Head of caudate nucleus (tissue), 42 donors: ENCODE results near the gene MAP2K1.
"Not testable (repeated sequence)": the region's sequence is repeated elsewhere in the genome, so short reads cannot be mapped to it uniquely, and the experiment has no call there.

Experiments
- DNase-seq, 42 donors: peaks; one replicate each; pipeline versions ENCODE4 v3.0.0 to v3.0.0-alpha.2; 2020 to 2021; ENCODE audit warnings: mixed read lengths in 7 of 42
- intact Hi-C: fragments of 100-400 bp; cut with DNase I; formaldehyde crosslinking; loops from one replicate; pipeline ENCODE4 v1.15.0; 2022

Gene MAP2K1

DNA sequence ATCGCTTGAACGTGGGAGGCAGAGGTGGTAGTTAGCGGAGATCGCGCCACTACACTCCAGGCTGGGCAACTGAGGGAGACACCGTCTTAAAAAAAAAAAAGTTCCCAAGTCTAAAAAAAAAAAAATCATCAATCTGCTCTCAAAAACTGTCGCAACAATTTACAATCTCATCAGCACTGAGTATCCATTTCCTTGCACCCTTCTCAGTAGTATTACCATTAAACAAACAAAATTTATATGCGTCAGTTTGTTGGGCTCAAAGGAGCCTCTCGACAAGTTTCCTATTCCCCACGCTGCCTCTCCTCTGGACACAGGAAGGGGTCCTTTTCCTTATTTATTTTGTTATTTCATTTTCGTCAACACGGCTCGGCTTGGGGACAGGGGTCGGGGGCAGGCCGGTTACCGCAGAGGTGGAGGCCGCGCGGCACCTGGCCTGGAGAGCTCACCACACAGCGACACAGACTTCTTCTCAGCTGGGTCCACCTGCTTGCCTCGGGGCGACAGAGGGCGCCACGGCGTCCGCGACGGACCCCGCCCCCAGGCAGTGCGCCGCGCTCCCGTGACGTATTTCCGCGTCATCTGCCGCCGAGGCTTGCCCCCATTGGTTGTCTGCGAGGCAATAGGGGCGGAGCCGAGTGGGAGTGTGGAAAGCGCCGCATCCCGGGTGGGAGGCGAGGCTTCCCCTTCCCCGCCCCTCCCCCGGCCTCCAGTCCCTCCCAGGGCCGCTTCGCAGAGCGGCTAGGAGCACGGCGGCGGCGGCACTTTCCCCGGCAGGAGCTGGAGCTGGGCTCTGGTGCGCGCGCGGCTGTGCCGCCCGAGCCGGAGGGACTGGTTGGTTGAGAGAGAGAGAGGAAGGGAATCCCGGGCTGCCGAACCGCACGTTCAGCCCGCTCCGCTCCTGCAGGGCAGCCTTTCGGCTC, at the start of gene MAP2K1:
Gene MAP2K1 (plus strand): TSS at position 709 of the 920 bp plus-strand sequence. CDS start 436 bp downstream, outside the sequence.
- intact Hi-C loops, result loop anchor here (2.0 kb wide), 1 partner anchor 110 kb away; the partner anchor contains the start of gene SNAPC5

DNA sequence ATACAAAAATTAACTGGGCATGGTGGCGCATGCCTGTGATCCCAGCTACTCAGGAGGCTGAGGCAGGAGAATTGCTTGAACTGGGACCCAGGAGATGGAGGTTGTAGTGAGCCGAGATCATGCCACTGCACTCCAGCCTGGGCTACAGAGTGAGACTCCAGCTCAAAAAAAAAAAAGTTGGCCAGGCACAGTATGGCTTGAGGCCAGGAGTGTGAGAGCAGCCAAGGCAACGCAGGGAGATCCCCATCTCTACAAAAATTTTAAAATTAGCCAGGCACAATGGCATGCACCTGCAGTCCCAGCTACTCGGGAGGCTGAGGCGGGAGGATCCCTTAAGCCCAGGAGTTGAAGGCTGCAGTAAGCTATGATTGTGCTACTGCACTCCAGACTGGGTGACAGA, 38.2 kb upstream of the MAP2K1 start:
- DNase-seq, intact Hi-C loops: not testable (repeated sequence)

More for the DNA sequence above, at the start of gene MAP2K1:
- DNase-seq, result peak; percentile 94 to 99 (median 98)

DNA sequence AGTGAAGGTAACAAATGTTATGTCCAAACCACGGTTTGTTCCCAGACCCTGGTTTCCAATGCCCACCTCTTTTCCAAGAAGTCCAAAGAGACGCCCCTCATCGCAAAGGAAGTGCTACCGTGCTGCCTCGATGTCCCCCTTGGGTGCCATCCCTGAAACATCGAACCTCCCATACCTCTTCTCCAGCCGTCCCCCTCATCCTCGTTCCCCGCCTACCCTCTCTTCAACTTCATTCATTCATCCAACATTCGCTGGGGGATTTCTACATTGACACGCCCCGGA, 30.7 kb upstream of the MAP2K1 start:
- intact Hi-C loops, result no loop called here
- DNase-seq, result peak in 1 of 42 donors; percentile 42

DNA sequence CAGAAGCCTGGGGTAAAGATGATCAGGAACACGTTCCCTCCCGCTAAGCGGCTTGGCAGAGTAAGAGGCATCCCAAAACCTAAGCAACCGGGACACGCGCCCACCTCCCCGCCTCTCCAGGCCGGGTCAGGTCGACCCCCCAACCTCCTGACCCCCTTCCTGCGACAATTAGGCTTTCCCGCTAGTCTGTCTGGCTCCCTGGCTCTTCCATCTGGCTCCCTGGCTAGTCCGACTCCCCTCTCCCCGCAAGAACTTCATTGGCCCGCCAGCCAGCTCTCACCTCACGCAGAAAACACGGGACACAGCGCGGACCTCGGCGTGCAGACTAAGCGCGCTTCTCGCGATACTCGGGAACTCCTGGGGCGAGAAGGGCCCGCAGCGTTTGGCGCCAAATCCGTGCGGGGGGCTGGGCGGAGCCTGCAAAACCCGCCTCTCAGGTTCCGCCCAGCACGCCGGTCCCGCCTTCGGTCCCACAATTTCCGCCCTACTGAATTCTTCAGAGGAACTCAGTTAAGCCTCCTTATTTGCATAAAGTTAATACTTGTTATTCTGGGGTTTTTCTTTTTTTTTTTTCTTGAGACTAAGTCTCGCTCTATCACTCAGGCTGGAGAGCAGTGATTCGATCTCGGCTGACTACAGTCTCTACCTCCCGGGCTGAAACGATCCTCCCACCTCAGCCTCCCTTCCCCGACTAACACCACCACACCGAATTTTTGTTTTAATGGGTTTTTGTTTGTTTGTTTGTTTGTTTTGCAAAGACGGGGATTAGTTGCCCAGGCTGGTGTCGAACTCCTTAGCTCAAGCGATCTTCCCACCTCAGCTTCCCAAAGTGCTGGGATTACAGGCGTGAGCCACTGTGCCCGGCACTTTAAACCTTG, 30.1 kb upstream of the MAP2K1 start, which contains the start of gene TIPIN:
Gene TIPIN (minus strand): TSS at position 327 of the 878 bp plus-strand sequence. CDS start 3,738 bp downstream, outside the sequence.
- intact Hi-C loops, result no loop called here
- peak; percentile 82 to 96 (median 91) for DNase-seq

DNA sequence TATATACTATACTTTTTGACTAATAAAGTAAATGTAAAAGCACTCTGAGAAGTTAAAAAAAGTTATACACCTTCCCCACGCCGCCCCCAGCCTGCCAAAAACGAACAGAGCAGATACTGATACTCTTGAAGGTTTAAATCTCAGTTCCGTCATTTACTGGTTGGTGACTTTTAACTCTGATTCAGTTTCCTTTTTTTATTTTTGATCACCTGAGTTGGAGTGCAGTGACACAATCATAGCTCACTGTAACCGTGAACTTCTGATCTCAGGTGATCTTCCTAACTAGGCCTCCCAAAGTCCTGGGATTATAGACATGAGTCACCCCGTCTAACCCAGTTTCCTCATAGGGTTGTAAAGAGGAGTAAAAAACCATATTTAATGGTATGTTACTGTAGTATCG, 27.0 kb upstream of the MAP2K1 start:
- intact Hi-C loops, result no loop called here
- DNase-seq, result peak in 39 of 42 donors; percentile 8 to 75 (median 47)

DNA sequence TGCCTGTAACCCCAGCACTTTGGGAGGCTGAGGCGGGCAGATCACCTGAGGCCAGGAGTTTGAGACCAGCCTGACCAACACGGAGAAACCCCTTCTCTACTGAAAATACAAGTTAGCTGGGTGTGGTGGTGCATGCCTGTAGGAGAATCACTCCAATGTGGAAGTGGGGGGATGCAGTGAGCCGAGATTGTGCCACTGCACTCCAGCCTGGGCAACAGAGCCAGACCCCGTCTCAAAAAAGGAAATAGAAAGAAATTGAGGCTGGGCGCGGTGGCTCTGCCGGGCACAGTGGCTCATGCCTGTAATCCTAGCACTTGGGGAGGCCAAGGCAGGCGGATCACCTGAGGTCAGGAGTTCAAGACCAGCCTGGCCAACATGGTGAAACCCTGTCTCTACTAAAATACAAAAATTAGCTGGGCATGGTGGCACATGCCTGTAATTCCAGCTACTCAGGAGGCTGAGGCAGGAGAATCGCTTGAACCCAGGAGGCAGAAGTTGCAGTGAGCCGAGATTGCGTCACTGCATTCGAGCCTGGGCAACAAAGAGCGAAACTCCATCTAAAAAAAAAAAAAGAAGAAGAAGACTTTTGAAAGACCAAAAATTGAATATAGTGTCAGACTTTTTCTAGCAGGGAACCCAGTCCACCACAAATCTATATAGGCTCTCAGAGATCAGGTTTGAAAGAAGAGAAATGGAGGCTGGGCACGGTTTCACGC, 24.8 kb upstream of the MAP2K1 start:
- DNase-seq, intact Hi-C loops: not testable (repeated sequence)

DNA sequence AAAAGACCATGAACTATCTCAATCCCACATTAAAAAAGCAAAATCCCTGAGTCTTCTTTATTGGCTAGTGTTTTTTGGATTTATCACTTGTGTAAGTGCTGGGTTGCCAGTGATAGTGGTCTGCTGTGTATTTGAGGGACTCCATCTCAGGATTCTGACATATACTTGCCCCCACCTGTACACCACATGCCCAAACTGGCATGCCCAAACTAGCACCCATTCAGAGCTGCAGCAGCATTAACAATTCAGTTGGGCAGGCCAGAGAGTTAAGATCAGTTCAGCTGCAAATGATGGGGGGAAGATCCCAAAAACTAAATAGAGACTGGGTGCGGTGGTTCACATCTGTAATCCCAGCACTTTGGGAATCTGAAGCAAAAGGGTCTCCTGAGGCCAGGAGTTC, 23.9 kb upstream of the MAP2K1 start:
- DNase-seq, result no peak
- intact Hi-C loops, result no loop called here

DNA sequence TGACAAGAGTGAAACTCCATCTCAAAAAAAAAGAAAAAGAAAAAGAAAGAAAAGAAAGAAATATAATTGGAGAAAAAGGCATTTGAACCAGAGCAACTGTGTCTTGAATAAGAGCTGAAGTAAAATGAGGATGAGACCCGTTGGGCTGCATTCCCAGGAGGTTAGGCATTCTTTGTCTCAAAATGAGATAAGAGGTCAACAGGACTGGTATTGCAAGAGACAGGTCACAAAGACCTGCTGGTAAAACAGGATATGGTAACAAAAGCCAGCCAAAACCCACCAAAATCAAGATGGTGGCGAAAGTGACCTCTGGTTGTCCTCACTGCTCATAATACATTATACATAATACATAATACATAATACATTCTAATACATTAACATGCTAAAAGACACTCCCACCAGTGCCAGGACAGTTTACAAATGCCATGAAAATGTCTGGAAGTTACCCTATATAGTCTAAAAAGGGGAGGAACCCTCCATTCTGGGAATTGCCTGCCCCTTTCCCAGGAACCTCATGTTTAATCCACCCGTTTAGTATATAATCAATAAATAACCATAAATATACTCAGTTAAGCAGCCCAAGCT, 21.7 kb upstream of the MAP2K1 start:
- no peak for DNase-seq
- intact Hi-C loops, result no loop called here

DNA sequence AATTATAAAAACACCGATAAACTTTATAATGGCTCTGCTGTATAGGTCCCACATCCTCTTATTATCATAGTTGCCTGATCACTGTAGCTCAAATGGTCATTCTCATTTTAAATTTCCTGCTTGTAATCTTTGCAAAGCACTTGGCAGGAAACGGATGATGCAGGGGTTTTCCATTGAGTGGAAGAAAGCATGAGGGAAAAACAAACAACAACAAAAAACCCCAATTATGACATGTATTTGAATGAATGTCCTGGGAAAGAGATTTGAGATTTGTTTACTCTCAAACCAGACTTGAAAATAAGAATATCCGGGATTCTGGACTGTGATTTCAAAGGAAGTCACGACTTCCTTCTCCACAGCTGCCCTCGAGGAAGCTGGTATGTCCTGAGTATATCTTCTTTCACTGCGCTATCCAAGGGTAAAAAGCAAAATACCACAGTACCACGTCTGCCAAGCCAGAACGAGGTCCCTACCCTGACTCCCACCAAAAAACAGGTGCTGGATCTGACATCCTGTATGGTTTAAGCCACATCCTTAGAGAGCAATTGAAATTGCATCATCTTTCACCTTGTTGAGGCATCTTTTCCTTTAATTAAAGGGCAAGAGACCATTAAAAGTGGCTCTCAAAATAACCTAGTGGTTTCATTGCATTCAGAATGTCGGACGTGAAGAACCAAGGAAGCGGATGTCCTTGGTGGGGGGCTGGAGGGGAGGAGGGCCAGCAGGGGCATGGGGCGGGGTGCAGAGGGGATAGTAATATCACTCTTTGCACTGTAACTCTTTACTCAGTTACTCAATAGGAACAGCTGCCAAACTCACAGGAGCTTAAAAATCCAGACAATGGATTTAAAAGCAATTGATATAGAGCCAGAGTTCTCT, 16.7 kb upstream of the MAP2K1 start:
- intact Hi-C loops, result no loop called here
- DNase-seq, result no peak

DNA sequence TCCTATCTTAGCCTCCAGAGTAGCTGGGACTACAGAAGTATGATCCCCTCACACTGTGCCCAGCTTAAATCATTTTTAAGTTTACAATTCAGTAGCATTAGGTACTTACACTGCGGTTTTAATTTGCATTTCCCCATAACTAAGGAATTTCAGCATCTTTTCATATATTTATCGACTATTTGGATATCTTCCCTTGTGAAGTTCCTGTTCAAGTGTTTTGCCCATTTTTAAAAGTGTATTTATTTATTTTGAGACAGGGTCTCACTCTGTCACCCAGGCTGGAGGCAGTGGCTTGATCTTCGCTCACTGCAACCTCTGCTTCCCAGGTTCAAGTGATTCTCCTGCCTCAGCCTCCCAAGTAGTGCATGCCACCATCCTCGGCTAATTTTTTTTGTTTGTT, 12.5 kb upstream of the MAP2K1 start:
- intact Hi-C loops, result no loop called here
- no peak for DNase-seq

DNA sequence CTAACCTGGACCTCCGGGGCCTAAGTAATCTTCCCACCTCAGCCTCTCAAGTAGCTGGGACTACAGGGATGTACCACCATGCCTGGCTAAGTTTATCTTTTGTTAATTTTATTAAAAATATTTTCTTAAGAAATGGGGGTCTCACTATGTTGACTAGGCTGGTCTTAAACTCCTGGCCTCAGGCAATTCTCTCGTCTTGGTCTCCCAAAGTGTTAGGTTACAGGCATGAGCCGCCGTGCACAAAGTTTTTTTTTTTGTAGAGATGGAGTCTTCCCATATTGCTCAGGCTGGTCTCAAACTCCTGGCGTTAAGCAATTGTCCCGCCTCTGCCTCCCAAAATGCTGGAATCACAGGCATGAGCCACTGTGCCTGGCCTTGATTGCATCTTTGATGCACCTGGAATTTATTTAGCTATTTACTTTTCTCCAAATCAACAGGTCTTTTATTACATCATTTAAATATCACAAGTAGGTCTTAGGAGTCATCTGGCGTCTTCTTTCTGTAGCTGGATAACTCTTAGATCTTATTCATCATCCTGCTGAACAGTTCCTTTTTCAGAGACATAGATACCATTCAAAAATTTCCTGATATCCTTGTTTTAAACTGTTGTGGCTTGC, 7.8 kb upstream of the MAP2K1 start:
- intact Hi-C loops, result no loop called here
- no peak for DNase-seq

DNA sequence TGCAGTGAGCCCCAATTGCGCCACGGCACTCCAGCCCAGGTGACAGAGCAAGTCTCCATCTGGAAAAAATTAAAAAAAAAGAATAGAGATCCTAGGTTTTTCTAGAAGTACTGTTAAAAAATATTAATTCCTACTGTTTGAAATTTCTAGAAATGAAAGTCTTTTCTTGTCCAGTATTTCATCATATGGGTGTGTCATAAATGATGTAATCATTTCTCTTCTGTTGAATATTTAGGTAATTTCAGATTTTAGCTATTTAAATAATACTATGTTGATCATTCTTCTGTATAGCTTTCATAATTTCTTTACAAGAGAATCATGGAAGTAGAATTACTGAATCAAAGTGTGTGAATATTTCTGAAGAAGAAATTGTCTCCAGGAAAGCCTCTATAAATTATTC, 5.3 kb upstream of the MAP2K1 start:
- intact Hi-C loops, result not testable (repeated sequence)

DNA sequence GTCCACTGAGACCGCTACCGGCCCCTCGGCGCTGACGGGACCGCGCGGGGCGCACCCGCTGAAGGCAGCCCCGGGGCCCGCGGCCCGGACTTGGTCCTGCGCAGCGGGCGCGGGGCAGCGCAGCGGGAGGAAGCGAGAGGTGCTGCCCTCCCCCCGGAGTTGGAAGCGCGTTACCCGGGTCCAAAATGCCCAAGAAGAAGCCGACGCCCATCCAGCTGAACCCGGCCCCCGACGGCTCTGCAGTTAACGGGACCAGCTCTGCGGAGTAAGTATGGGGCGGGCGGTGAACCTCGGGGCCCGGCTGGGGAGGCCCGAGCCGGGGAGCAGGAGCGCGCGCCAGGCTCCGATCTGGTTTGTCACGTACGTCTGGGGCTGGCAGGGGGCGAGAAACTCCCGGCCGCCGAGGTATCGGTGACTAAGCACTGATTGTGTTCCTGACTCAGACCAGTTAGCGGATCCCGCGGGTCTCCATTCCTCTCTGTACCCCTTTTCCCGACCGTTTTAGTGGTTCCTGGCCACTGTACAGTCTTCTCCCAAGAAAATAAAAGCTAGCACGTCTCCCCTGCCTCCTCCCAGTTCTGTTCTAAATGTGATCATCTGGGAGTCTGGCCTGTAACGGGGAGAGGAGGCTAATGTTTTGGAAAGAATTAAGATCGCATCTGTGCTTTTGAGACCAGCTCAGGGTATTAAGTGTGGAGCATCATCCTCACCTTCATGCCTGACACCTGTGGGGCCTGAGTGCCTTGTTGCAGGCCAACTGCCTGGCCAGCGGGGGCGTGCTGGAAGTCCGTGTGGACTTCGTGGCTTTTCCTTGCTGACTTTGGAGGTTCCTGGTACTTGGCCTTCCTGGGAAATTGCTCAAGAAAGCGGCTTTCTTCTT, 691 bp downstream of the MAP2K1 start:
- intact Hi-C loops, result loop anchor here (2.0 kb wide), 1 partner anchor 109 kb away; the partner anchor contains the start of gene SNAPC5
- DNase-seq, result peak; percentile 36 to 84 (median 61)

More for the DNA sequence above, 5.3 kb upstream of the MAP2K1 start:
- DNase-seq, result not testable (repeated sequence)

DNA sequence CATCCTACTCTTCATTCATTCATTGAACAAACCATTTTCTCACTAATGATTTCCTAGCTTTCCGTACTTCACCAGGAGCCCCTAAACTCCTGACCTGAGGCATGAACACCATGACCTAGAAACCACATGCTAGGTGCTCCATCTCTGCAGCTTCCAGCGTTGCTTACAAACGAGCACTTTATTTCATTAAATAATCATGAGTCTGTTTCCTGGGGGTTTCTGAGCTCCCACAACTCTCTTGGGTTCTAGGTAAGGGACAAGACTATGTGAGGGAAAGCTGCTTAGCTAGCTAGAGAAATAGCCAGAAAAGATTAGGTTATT, 1.3 kb downstream of the MAP2K1 start:
- intact Hi-C loops, result no loop called here
- no peak for DNase-seq

DNA sequence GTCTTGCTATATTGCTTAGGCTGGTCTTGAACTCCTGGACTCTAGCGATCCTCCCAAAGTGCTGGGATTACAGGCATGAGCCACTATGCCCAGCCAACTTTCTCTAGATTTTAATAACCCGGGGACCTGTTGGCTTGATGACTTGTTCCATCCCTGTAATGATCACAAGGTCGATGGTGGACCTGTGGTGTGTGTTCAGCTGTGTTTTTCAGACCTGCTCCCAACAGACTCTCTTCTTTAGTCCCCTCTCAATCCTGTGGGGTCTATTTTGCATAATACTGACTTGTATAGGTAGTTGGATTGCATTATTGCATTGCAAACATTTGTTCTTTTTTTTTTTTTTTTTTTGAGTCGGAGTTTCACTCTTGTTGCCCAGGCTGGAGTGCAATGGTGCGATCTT, 1.9 kb downstream of the MAP2K1 start:
- intact Hi-C loops, result no loop called here
- no peak for DNase-seq

DNA sequence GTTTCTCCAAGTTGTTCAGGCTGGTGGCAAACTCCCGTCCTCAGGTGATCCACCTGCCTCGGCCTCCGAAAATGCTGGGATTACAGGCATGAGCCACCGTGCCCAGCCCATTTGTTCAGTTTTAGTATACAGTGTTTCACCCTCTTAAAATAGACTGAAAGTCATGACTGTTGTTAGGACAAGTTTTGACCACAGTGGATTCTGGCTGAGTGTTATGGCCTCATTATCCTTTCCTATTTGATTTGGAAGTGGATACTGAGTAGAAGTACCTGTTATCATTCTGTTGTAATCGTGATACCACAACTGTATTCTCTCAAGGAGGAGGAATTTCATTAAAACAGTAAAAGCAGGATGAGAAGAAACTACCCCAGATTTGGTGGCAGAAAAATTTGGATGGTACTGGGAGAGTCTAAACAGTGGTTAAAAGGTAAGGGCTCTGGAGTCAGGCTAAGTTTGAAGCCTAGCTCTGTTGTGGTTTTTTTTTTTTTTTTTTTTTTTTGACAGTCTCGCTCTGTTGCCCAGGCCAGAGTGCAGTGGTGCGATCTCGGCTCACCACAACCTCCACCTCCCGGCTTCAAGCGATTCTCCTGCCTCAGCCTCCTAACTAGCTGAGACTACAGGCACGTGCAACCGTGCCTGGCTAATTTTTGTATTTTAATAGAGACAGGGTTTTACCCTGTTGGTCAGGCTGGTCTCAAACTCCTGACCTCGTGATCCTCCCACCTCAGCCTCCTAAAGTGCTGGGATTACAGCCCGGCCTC, 2.6 kb downstream of the MAP2K1 start:
- intact Hi-C loops, result no loop called here
- no peak for DNase-seq
